K562 (cell line): Measurements from ENCODE around the gene DLGAP1. TPM values are rescaled to one million over a fixed set of nuclear protein-coding genes. Genes with fewer than 3 reads are reported as not detected.

Source experiments
- ATAC-seq: fragments of 200-7000 bp; cut with Tn5 transposase; 3 replicates; pipeline ENCODE4 v1.9.1; 2020; ENCODE audit warnings: moderate library complexity
- BruUV-seq: library from RNA; stranded (reverse); fragments of 400-500 nt; replicated peaks from 2 replicates; lab custom pipeline; 2021; lab: Mats Ljungman, UMichigan
- CTCF ChIA-PET: fragments of 300-600 bp; formaldehyde crosslinking; extraction: SDS; loops from one replicate; lab custom pipeline; 2021; ENCODE audit warnings: low intra/inter-chr PET ratio; lab: Yijun Ruan, JAX
- POLR2A ChIA-PET: fragments of 300-600, 350-650 bp; sonication (Branson Sonifier 250); formaldehyde crosslinking; extraction: SDS; loops from one replicate; lab custom pipeline; 2021; ENCODE audit warnings: antibody characterized with exemption, inconsistent platforms; lab: Yijun Ruan, JAX
- DNase-seq, 4 experiments: peaks; one replicate each; pipeline versions ENCODE4 v3.0.0 to v3.0.0-alpha.2; 2011 to 2018; ENCODE audit warnings: low spot score in 3 of 4, mixed read lengths in 3 of 4; ENCODE audit errors: extremely low read depth in 1 of 4
- FAIRE-seq: peaks from 2 replicates; lab custom pipeline; 2011; peaks lifted over from hg19 to GRCh38; lab: Jason Lieb, UNC
- H2AFZ ChIP-seq: 2 replicates; pipeline ENCODE4 v1.6.0; 2011; ENCODE audit warnings: low read depth, low read length, control low read depth, inconsistent platforms
- H3K27ac ChIP-seq: fragments of 200-600 bp; 3 replicates; pipeline ENCODE4 v1.8.0; 2011; ENCODE audit warnings: low read depth, mild to moderate bottlenecking, control low read depth, inconsistent platforms, low read length, moderate library complexity, mixed read lengths; ENCODE audit errors: extremely low read depth
- H3K27me3 ChIP-seq, 2 experiments: fragments of 300-600 bp in 1 of 2; 2 replicates in 1 of 2; 3 replicates in 1 of 2; pipeline versions ENCODE4 v1.6.0 to v1.8.0; 2011; ENCODE audit warnings: inconsistent platforms in 2 of 2, low read length in 2 of 2, mild to moderate bottlenecking in 1 of 2, mixed read lengths in 1 of 2, moderate library complexity in 1 of 2; ENCODE audit not compliant: control insufficient read depth in 2 of 2, insufficient read depth in 2 of 2
- H3K36me3 ChIP-seq: fragments of 300-600 bp; 3 replicates; pipeline ENCODE4 v1.8.0; 2011; ENCODE audit warnings: mild to moderate bottlenecking, low read length, inconsistent platforms; ENCODE audit not compliant: control insufficient read depth, insufficient read depth
- H3K4me1 ChIP-seq, 2 experiments: fragments of 200-600 bp in 1 of 2; replicated peaks in 1 of 2; 2 replicates in 1 of 2; 3 replicates in 1 of 2; pipeline versions ENCODE4 v1.5.1 to v1.8.0; 2011; ENCODE audit warnings: inconsistent platforms in 2 of 2, low read length in 2 of 2, mild to moderate bottlenecking in 1 of 2, mixed read lengths in 1 of 2, moderate library complexity in 1 of 2; ENCODE audit not compliant: control insufficient read depth in 2 of 2, insufficient read depth in 2 of 2
- H3K4me2 ChIP-seq: 2 replicates; pipeline ENCODE4 v1.6.1; 2011; ENCODE audit warnings: low read length, control low read depth, inconsistent platforms, mixed read lengths; ENCODE audit not compliant: insufficient read depth
- H3K4me3 ChIP-seq: fragments of 200-600 bp; sonication (generic), shearing (Covaris generic); 2 replicates; pipeline ENCODE4 v1.5.1; 2016; ENCODE audit warnings: control low read depth, inconsistent platforms
- H3K79me2 ChIP-seq: fragments of 200-600 bp; 3 replicates; pipeline ENCODE4 v1.8.0; 2011; ENCODE audit warnings: low read length, inconsistent platforms; ENCODE audit not compliant: control insufficient read depth, insufficient read depth
- H3K9ac ChIP-seq, 2 experiments: 2 replicates each; pipeline versions ENCODE4 v1.6.0 to v1.6.1; 2011; ENCODE audit warnings: low read depth in 2 of 2, low read length in 2 of 2, control low read depth in 1 of 2, inconsistent platforms in 1 of 2, mild to moderate bottlenecking in 1 of 2, mixed read lengths in 1 of 2; ENCODE audit not compliant: insufficient read depth in 1 of 2
- H3K9me1 ChIP-seq: one replicate; pipeline ENCODE4 v1.6.0; 2011; ENCODE audit warnings: inconsistent platforms, mild to moderate bottlenecking, low read length, moderate library complexity; ENCODE audit not compliant: control insufficient read depth, insufficient read depth
- H3K9me3 ChIP-seq: replicated peaks from 2 replicates; pipeline ENCODE4 v1.5.1; 2011; ENCODE audit warnings: low read depth, low read length, inconsistent platforms; ENCODE audit not compliant: control insufficient read depth, insufficient read depth
- H4K20me1 ChIP-seq: replicated peaks from 2 replicates; pipeline ENCODE4 v1.6.1; 2011; ENCODE audit warnings: low read length, inconsistent platforms, mixed read lengths; ENCODE audit not compliant: control insufficient read depth, insufficient read depth
- C11orf30 ChIP-seq: fragments of 450-650 bp; IDR thresholded peaks from 2 replicates; pipeline ENCODE4 v1.6.1; 2016; ENCODE audit warnings: low read depth, mild to moderate bottlenecking
- FUS ChIP-seq: fragments of 200-400 bp; formaldehyde crosslinking; optimal IDR thresholded peaks from 2 replicates; pipeline ENCODE3; 2017; ENCODE audit warnings: low read depth, low read length
- ILK ChIP-seq: fragments of 450-650 bp; IDR thresholded peaks from 2 replicates; pipeline ENCODE4 v1.6.1; 2016; ENCODE audit warnings: missing genetic modification characterization, low read depth, mild to moderate bottlenecking, missing compliant biosample characterization, moderate library complexity, borderline replicate concordance
- JUN ChIP-seq, 2 experiments: sonication (generic) in 1 of 2; formaldehyde crosslinking in 1 of 2; IDR thresholded peaks; 2 replicates each; pipeline versions ENCODE4 v1.6.1 to v1.8.0; 2012 to 2022; ENCODE audit warnings: borderline replicate concordance in 2 of 2, mild to moderate bottlenecking in 2 of 2, improper control_type of control experiment in 1 of 2, low read depth in 1 of 2, low read length in 1 of 2, missing genetic modification reagents in 1 of 2
- MAFF ChIP-seq: IDR thresholded peaks from 2 replicates; pipeline ENCODE4 v1.6.1; 2012; ENCODE audit warnings: low read length, improper control_type of control experiment
- MAFG ChIP-seq: fragments of 450-650 bp; conservative IDR thresholded peaks from 2 replicates; pipeline ENCODE4 v1.6.1; 2016; ENCODE audit warnings: missing genetic modification characterization, missing compliant biosample characterization
- MAX ChIP-seq: sonication (generic); formaldehyde crosslinking; IDR thresholded peaks from 2 replicates; pipeline ENCODE4 v1.9.0; 2022; ENCODE audit warnings: mild to moderate bottlenecking, missing genetic modification reagents
- MTA1 ChIP-seq: fragments of 450-650 bp; IDR thresholded peaks from 2 replicates; pipeline ENCODE4 v1.6.1; 2017; ENCODE audit warnings: borderline replicate concordance
- NFATC3 ChIP-seq: fragments of 450-650 bp; IDR thresholded peaks from 2 replicates; pipeline ENCODE4 v1.6.1; 2017; ENCODE audit warnings: mild to moderate bottlenecking
- NFE2L1 ChIP-seq: fragments of 450-650 bp; IDR thresholded peaks from 2 replicates; pipeline ENCODE4 v1.6.1; 2016; ENCODE audit warnings: missing genetic modification characterization, low read depth, mild to moderate bottlenecking, missing compliant biosample characterization, moderate library complexity, borderline replicate concordance
- PPARD ChIP-seq: fragments of 250-450 bp; sonication (Bioruptor Pico); IDR thresholded peaks from 2 replicates; pipeline ENCODE4 v1.8.0; 2022; ENCODE audit warnings: inconsistent platforms, mild to moderate bottlenecking, moderate library complexity
- RBM14 ChIP-seq: fragments of 200-400 bp; formaldehyde crosslinking; IDR thresholded peaks from 2 replicates; pipeline ENCODE4 v1.6.1; 2018; ENCODE audit warnings: low read depth, mild to moderate bottlenecking, low read length, moderate library complexity, borderline replicate concordance; ENCODE audit not compliant: insufficient read depth
- RBM17 ChIP-seq: fragments of 200-400 bp; formaldehyde crosslinking; IDR thresholded peaks from 2 replicates; pipeline ENCODE4 v1.6.1; 2017; ENCODE audit warnings: low read depth, mild to moderate bottlenecking, low read length, borderline replicate concordance
- SP1 ChIP-seq: sonication (generic); formaldehyde crosslinking; IDR thresholded peaks from 2 replicates; pipeline ENCODE4 v1.8.1; 2022; ENCODE audit warnings: mild to moderate bottlenecking, missing genetic modification reagents
- ZBTB5 ChIP-seq: fragments of 450-650 bp; IDR thresholded peaks from 2 replicates; pipeline ENCODE4 v1.6.1; 2017; ENCODE audit warnings: antibody characterized with exemption
- ZFP1 ChIP-seq: fragments of 450-650 bp; formaldehyde crosslinking; IDR thresholded peaks from 2 replicates; pipeline ENCODE4 v1.4.0; 2020; ENCODE audit warnings: mild to moderate bottlenecking, mixed read lengths
- in situ Hi-C: fragments of 300-500 bp; cut with MboI; formaldehyde crosslinking; loops from 4 replicates; pipeline ENCODE4 v1.15.0; 2018; ENCODE audit warnings: inconsistent platforms, mixed read lengths
- intact Hi-C: fragments of 100-400 bp; cut with micrococcal nuclease; formaldehyde crosslinking; loops from 2 replicates; pipeline ENCODE4 v1.14.2; 2022
- polyA plus RNA-seq, 8 experiments: library from polyadenylated mRNA; depleted of rRNA in 4 of 8; stranded (reverse) in 5 of 8; unstranded in 3 of 8; fragments of >200 nt; fragmentation: Nextera tagmentation in 2 of 8; fragmentation: Illumina TruSeq in 1 of 8; extraction: Ambion mirVana in 2 of 8; extraction: Trizol in 1 of 8; gene quantifications; 2 replicates each; pipeline versions ENCODE4 v1.2.1 to v1.2.3, GENCODE V29; 2011 to 2014; ENCODE audit warnings: inconsistent platforms in 1 of 8, missing spikeins in 1 of 8
- total RNA-seq, 7 experiments: library from RNA; depleted of rRNA in 6 of 7; stranded (reverse); fragments of >200 nt in 6 of 7; fragmentation: Illumina TruSeq in 2 of 7; extraction: Trizol in 2 of 7; gene quantifications; 2 replicates each; pipeline versions ENCODE4 v1.2.1 to v1.2.3, GENCODE V29; 2011 to 2021; ENCODE audit warnings: low replicate concordance in 1 of 7
- TF ChIP-seq, protein P1 (sequence below): fragments of 250-450 bp; sonication (Bioruptor Pico); IDR thresholded peaks from 2 replicates; pipeline ENCODE4 v1.8.0; 2021; ENCODE audit warnings: mild to moderate bottlenecking, moderate library complexity

Gene DLGAP1
- total and polyA plus RNA-seq, 9 of the 15 experiments (the other 6 are each of a cell fraction or from before 2014, with no cell fraction given): 0.04 to 0.22 (median 0.08) TPM

DNA sequence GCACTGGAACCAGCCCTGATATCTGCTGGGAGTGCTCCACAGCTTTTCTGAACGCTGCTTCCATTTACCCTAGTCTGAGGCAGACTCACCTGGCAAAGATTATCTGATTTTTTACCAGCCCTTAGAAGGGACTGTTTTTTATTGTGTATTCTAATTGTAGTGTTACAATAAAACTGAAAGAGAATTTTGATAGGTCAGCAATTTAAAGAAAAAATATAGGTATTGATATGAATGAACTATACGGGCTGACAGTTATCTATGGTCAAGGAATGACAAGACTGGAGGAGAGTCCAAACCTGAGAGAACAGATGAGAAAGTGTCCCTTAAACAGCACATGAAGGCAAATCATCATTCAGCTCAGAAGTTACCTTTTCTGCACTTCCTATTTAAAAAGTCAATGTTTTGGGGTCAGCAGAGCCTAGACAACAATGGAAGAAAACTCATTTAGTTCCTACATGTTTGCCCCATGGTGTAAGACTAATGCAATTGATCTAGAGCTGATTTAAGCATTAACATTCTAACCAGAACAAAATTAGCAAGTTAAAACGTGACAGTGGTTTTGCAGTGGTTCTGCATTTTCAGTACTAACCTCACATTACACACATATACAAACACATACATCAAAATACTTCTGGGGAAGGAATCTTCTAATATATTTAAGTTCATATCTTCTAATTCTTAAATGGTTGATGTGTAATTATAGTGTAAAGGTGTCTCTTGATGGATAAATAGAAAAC is 504.3 kb downstream of the DLGAP1 start (continued):
- TF ChIP-seq, protein P1, sequence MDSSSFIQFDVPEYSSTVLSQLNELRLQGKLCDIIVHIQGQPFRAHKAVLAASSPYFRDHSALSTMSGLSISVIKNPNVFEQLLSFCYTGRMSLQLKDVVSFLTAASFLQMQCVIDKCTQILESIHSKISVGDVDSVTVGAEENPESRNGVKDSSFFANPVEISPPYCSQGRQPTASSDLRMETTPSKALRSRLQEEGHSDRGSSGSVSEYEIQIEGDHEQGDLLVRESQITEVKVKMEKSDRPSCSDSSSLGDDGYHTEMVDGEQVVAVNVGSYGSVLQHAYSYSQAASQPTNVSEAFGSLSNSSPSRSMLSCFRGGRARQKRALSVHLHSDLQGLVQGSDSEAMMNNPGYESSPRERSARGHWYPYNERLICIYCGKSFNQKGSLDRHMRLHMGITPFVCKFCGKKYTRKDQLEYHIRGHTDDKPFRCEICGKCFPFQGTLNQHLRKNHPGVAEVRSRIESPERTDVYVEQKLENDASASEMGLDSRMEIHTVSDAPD: no peak
- TF ChIP-seq MAFF (peak; percentile 81), MAFG (peak; percentile 70), FUS (no peak), MAX (CRISPR knock-in tag) (no peak), C11orf30 (peak; percentile 70)

DNA sequence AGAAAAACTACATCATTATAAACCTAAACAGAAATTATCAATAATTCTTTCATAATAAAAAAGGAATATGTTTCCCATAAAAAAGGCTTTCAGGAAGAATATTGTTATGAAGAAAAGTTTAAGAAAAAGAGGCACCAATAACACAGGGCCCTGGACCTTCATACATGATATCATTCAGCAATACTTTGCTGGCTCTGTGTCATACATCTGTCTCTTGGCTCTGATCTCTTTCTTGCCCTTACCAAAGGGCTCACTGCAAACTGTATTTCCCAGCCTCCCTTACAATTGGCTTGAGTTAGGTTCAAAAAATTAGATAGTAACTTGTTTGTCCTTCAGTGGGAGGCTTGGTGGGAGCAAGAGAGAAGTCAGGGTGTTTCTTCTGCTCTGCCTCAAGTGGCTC is 506.1 kb downstream of the DLGAP1 start:
- no peaks in the 10 kb centered on the region for H3K4me1 ChIP-seq
- H3K27me3 ChIP-seq: no peaks in the 10 kb centered on the region
- CTCF ChIA-PET: no interaction called here
- no peaks in the 10 kb centered on the region for H3K36me3 ChIP-seq
- intact Hi-C loops (no loop called here), in situ Hi-C loops (no loop called here)
- H3K4me2 ChIP-seq: no peak overlapping the region
- H3K9ac ChIP-seq: no peak overlapping the region
- no peak for FAIRE-seq
- DNase-seq: no peak
- POLR2A ChIA-PET: no interaction called here
- H3K9me3 ChIP-seq: no peaks in the 10 kb centered on the region
- no peak for ATAC-seq
- H3K27ac ChIP-seq: no peak overlapping the region
- no TSS peak for BruUV-seq
- H3K79me2 ChIP-seq: no peaks in the 10 kb centered on the region
- no peaks in the 10 kb centered on the region for H3K9me1 ChIP-seq
- H4K20me1 ChIP-seq: no peaks in the 10 kb centered on the region
- H2AFZ ChIP-seq: no peak overlapping the region
- no peak overlapping the region for H3K4me3 ChIP-seq
- no peak for TF ChIP-seq RBM17
- no peak for TF ChIP-seq SP1
- TF ChIP-seq NFATC3: no peak
- no peak for TF ChIP-seq NFE2L1
- no peak for TF ChIP-seq ZFP1 (CRISPR knock-in tag)
- no peak for TF ChIP-seq PPARD (CRISPR knock-in tag)
- TF ChIP-seq ILK (tag): no peak
- no peak for TF ChIP-seq MTA1
- no peak for TF ChIP-seq ZBTB5
- TF ChIP-seq RBM14: no peak
- no peak for TF ChIP-seq JUN (IDR thresholded peaks at IDR 0.05; ENCODE audit: borderline replicate concordance, low read depth, low read length)
- no peak for TF ChIP-seq JUN (CRISPR knock-in tag; IDR thresholded peaks at IDR 0.05; ENCODE audit: borderline replicate concordance)
